ENCODE results near the gene MAP3K2. TPM values are rescaled to one million over a fixed set of nuclear protein-coding genes. Genes with fewer than 3 reads are reported as not detected.

MAP3K2 gene
- total and polyA plus RNA-seq, 2 experiments from 2014 or later = 10.2 to 23.5 TPM

DNA sequence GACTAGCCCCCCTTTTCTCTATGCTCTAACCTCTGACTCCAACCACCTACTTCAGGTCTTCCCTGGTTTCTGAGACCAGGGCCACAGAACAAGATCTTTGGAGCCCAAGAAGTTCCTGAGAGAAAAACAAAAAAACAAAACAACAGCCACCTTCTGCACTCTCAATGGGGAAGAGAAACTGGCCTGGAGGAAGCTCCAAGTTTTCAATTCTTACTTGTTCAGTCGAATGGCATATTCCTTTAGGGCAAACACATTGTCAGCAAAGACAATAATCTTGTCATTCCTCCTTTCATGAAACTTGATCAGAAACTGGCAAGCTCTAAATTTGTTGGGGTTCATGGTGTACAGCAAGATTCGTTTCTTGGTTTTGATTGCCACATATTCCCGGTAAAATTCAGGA, 108.8 kb downstream of the MAP3K2 start:
- peaks cover 87% of the 10 kb centered on the region for H3K36me3 Mint-ChIP-seq (ENCODE audit: low read depth)
- no peak overlapping the region for H3K4me3 Mint-ChIP-seq
- TF ChIP-seq STAT1 (IDR thresholded peaks at IDR 0.05; ENCODE audit: unreplicated experiment) (no peak), NANOG (IDR thresholded peaks at IDR 0.05; ENCODE audit: borderline replicate concordance) (no peak), REST (IDR thresholded peaks at IDR 0.05; ENCODE audit: unreplicated experiment) (no peak), POLR2AphosphoS5 (IDR thresholded peaks at IDR 0.05; ENCODE audit: low read depth) (no peak), ZNF331 (CRISPR knock-in tag; IDR thresholded peaks at IDR 0.05; ENCODE audit: low read depth) (no peak), CREB1 (CRISPR knock-in tag; IDR thresholded peaks at IDR 0.05; ENCODE audit: low read depth) (no peak), ZNF114 (CRISPR knock-in tag; IDR thresholded peaks at IDR 0.05) (no peak)
- TF ChIP-seq, protein P1, sequence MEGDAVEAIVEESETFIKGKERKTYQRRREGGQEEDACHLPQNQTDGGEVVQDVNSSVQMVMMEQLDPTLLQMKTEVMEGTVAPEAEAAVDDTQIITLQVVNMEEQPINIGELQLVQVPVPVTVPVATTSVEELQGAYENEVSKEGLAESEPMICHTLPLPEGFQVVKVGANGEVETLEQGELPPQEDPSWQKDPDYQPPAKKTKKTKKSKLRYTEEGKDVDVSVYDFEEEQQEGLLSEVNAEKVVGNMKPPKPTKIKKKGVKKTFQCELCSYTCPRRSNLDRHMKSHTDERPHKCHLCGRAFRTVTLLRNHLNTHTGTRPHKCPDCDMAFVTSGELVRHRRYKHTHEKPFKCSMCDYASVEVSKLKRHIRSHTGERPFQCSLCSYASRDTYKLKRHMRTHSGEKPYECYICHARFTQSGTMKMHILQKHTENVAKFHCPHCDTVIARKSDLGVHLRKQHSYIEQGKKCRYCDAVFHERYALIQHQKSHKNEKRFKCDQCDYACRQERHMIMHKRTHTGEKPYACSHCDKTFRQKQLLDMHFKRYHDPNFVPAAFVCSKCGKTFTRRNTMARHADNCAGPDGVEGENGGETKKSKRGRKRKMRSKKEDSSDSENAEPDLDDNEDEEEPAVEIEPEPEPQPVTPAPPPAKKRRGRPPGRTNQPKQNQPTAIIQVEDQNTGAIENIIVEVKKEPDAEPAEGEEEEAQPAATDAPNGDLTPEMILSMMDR (conservative IDR thresholded peaks at IDR 0.05; ENCODE audit: low read depth in 2 of 2) = no peak
- TF ChIP-seq, protein P2, sequence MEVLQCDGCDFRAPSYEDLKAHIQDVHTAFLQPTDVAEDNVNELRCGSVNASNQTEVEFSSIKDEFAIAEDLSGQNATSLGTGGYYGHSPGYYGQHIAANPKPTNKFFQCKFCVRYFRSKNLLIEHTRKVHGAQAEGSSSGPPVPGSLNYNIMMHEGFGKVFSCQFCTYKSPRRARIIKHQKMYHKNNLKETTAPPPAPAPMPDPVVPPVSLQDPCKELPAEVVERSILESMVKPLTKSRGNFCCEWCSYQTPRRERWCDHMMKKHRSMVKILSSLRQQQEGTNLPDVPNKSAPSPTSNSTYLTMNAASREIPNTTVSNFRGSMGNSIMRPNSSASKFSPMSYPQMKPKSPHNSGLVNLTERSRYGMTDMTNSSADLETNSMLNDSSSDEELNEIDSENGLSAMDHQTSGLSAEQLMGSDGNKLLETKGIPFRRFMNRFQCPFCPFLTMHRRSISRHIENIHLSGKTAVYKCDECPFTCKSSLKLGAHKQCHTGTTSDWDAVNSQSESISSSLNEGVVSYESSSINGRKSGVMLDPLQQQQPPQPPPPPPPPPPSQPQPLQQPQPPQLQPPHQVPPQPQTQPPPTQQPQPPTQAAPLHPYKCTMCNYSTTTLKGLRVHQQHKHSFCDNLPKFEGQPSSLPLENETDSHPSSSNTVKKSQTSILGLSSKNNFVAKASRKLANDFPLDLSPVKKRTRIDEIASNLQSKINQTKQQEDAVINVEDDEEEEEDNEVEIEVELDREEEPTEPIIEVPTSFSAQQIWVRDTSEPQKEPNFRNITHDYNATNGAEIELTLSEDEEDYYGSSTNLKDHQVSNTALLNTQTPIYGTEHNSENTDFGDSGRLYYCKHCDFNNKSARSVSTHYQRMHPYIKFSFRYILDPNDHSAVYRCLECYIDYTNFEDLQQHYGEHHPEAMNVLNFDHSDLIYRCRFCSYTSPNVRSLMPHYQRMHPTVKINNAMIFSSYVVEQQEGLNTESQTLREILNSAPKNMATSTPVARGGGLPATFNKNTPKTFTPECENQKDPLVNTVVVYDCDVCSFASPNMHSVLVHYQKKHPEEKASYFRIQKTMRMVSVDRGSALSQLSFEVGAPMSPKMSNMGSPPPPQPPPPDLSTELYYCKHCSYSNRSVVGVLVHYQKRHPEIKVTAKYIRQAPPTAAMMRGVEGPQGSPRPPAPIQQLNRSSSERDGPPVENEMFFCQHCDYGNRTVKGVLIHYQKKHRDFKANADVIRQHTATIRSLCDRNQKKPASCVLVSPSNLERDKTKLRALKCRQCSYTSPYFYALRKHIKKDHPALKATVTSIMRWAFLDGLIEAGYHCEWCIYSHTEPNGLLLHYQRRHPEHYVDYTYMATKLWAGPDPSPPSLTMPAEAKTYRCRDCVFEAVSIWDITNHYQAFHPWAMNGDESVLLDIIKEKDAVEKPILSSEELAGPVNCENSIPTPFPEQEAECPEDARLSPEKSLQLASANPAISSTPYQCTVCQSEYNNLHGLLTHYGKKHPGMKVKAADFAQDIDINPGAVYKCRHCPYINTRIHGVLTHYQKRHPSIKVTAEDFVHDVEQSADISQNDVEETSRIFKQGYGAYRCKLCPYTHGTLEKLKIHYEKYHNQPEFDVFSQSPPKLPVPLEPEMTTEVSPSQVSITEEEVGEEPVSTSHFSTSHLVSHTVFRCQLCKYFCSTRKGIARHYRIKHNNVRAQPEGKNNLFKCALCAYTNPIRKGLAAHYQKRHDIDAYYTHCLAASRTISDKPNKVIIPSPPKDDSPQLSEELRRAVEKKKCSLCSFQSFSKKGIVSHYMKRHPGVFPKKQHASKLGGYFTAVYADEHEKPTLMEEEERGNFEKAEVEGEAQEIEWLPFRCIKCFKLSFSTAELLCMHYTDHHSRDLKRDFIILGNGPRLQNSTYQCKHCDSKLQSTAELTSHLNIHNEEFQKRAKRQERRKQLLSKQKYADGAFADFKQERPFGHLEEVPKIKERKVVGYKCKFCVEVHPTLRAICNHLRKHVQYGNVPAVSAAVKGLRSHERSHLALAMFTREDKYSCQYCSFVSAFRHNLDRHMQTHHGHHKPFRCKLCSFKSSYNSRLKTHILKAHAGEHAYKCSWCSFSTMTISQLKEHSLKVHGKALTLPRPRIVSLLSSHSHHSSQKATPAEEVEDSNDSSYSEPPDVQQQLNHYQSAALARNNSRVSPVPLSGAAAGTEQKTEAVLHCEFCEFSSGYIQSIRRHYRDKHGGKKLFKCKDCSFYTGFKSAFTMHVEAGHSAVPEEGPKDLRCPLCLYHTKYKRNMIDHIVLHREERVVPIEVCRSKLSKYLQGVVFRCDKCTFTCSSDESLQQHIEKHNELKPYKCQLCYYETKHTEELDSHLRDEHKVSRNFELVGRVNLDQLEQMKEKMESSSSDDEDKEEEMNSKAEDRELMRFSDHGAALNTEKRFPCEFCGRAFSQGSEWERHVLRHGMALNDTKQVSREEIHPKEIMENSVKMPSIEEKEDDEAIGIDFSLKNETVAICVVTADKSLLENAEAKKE (CRISPR knock-in tag; IDR thresholded peaks at IDR 0.05) = no peak
- TF ChIP-seq, protein P3, sequence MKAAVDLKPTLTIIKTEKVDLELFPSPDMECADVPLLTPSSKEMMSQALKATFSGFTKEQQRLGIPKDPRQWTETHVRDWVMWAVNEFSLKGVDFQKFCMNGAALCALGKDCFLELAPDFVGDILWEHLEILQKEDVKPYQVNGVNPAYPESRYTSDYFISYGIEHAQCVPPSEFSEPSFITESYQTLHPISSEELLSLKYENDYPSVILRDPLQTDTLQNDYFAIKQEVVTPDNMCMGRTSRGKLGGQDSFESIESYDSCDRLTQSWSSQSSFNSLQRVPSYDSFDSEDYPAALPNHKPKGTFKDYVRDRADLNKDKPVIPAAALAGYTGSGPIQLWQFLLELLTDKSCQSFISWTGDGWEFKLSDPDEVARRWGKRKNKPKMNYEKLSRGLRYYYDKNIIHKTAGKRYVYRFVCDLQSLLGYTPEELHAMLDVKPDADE (IDR thresholded peaks at IDR 0.05) = no peak

More for the DNA sequence above, 108.8 kb downstream of the MAP3K2 start:
- Histone ChIP-seq H3K27me3 (ENCODE audit: insufficient read depth) (no peaks in the 10 kb centered on the region), H3K4me1 (ENCODE audit: insufficient read depth) (no peaks in the 10 kb centered on the region), H3K9me2 (ENCODE audit: insufficient read depth) (no peaks in the 10 kb centered on the region), H3K4me2 (no peak overlapping the region), H4K20me1 (replicated peaks; ENCODE audit: insufficient read depth) (peaks cover 13% of the 10 kb centered on the region), H3K4me3 (no peak overlapping the region), H3K36me3 (ENCODE audit: insufficient read depth) (peaks cover 32% of the 10 kb centered on the region), H3K79me2 (replicated peaks; ENCODE audit: insufficient read depth) (peaks cover 27% of the 10 kb centered on the region), H3F3A (replicated peaks; ENCODE audit: low read depth) (no peaks in the 10 kb centered on the region), H2AFZ (no peak overlapping the region), H3K27ac (ENCODE audit: low read depth) (no peak overlapping the region)
- Mint-ChIP-seq H3K4me1 (no peaks in the 10 kb centered on the region), H3K27ac (no peak overlapping the region), H3K27me3 (ENCODE audit: insufficient read depth, low read depth, poor library complexity) (peaks cover 2% of the 10 kb centered on the region), H3K9me3 (peaks cover 6% of the 10 kb centered on the region; the same call in 2 of the 3 replicates)
- no peak for DNase-seq (ENCODE audit: low spot score)
- no peak for ATAC-seq
